Measurements from ENCODE around the gene GNGT2. TPM values are rescaled to one million over a fixed set of nuclear protein-coding genes. Genes with fewer than 3 reads are reported as not detected.

Gene GNGT2
- total and polyA plus RNA-seq, 7 experiments from 2014 or later = 2.8 to 16.9 (median 8.3) TPM

GRCh38 chr17:49240619-49241018, 30.2 kb upstream of the GNGT2 start:
- Mint-ChIP-seq H3K9me3 (no peaks in the 10 kb centered on the region), H3K27ac (no peak overlapping the region), H3K27me3 (peaks cover 0 to 12% (median 0%) of the 10 kb centered on the region in 5 donors), H3K4me1 (peaks cover 0 to 3% (median 0%) of the 10 kb centered on the region in 7 donors), H3K36me3 (no peaks in the 10 kb centered on the region), H3K4me3 (no peak overlapping the region)
- H3K4me1 ChIP-seq (ENCODE audit: control insufficient read depth in 2 of 2, insufficient read depth in 2 of 2, low read length in 2 of 2) = no peaks in the 10 kb centered on the region
- DNase-seq (no peak), ATAC-seq (no peak)
- H3K36me3 ChIP-seq (ENCODE audit: control insufficient read depth in 2 of 3, insufficient read depth in 3 of 3, low read length in 3 of 3) = no peaks in the 10 kb centered on the region
- H3K9me3 ChIP-seq (ENCODE audit: control insufficient read depth in 2 of 3, low read length in 3 of 3) = no peaks in the 10 kb centered on the region
- no peak overlapping the region for H3K4me3 ChIP-seq (ENCODE audit: low read length)
- intact Hi-C loops (cut with micrococcal nuclease) = no loop called here
- no peaks in the 10 kb centered on the region for H3K27me3 ChIP-seq (ENCODE audit: control insufficient read depth in 2 of 2, insufficient read depth in 2 of 2, low read length in 2 of 2)
- CTCF ChIA-PET = no interaction called here
- POLR2A ChIA-PET = interaction anchor here (1.2 kb wide), 1 partner anchor 11 kb away, joined by 3 read pairs; no protein-coding TSS in a partner anchor
- no peak overlapping the region for H3K27ac ChIP-seq (ENCODE audit: low read depth, low read length)

GRCh38 chr17:49239963-49240362, 29.6 kb upstream of the GNGT2 start:
- Histone ChIP-seq H3K36me3 (ENCODE audit: control insufficient read depth in 2 of 3, insufficient read depth in 3 of 3, low read length in 3 of 3) (no peaks in the 10 kb centered on the region), H3K4me1 (ENCODE audit: control insufficient read depth in 2 of 2, insufficient read depth in 2 of 2, low read length in 2 of 2) (no peaks in the 10 kb centered on the region), H3K27ac (ENCODE audit: low read depth, low read length) (no peak overlapping the region), H3K9me3 (ENCODE audit: control insufficient read depth in 2 of 3, low read length in 3 of 3) (no peaks in the 10 kb centered on the region), H3K4me3 (ENCODE audit: low read length) (no peak overlapping the region), H3K27me3 (ENCODE audit: control insufficient read depth in 2 of 2, insufficient read depth in 2 of 2, low read length in 2 of 2) (no peaks in the 10 kb centered on the region)
- ChIA-PET POLR2A (interaction anchor here (0.7 to 1.2 kb wide), 2 partner anchors 10 to 19 kb away, joined by 3 to 4 read pairs; no protein-coding TSS in a partner anchor), CTCF (no interaction called here)
- no peak for DNase-seq
- no peaks in the 10 kb centered on the region for H3K9me3 Mint-ChIP-seq
- H3K27ac Mint-ChIP-seq = peak overlapping the region in 1 of 9 donors; percentile 1
- no peak overlapping the region for H3K4me3 Mint-ChIP-seq
- no peak for ATAC-seq
- peaks cover 0 to 12% (median 0%) of the 10 kb centered on the region in 5 donors for H3K27me3 Mint-ChIP-seq
- peaks cover 0 to 5% (median 0%) of the 10 kb centered on the region in 7 donors for H3K4me1 Mint-ChIP-seq
- no peaks in the 10 kb centered on the region for H3K36me3 Mint-ChIP-seq
- intact Hi-C loops (cut with micrococcal nuclease) = no loop called here

GRCh38 chr17:49235896-49236295, 25.5 kb upstream of the GNGT2 start:
- no peak for DNase-seq
- intact Hi-C loops (cut with micrococcal nuclease) = no loop called here
- no peak overlapping the region for H3K27ac Mint-ChIP-seq
- peaks cover 0 to 33% (median 4%) of the 10 kb centered on the region in 5 donors for H3K27me3 Mint-ChIP-seq
- no peak for ATAC-seq
- peaks cover 4% of the 10 kb centered on the region in 2 donors for H3K4me1 ChIP-seq (ENCODE audit: control insufficient read depth in 2 of 2, insufficient read depth in 2 of 2, low read length in 2 of 2)
- CTCF ChIA-PET = no interaction called here
- no peaks in the 10 kb centered on the region for H3K36me3 Mint-ChIP-seq
- H3K4me1 Mint-ChIP-seq = peaks cover 0 to 9% (median 5%) of the 10 kb centered on the region in 7 donors
- no peaks in the 10 kb centered on the region for H3K9me3 Mint-ChIP-seq
- no peaks in the 10 kb centered on the region for H3K27me3 ChIP-seq (ENCODE audit: control insufficient read depth in 2 of 2, insufficient read depth in 2 of 2, low read length in 2 of 2)
- no peaks in the 10 kb centered on the region for H3K36me3 ChIP-seq (ENCODE audit: control insufficient read depth in 2 of 3, insufficient read depth in 3 of 3, low read length in 3 of 3)
- H3K27ac ChIP-seq (ENCODE audit: low read depth, low read length) = no peak overlapping the region
- POLR2A ChIA-PET = no interaction called here
- H3K4me3 ChIP-seq (ENCODE audit: low read length) = no peak overlapping the region
- no peaks in the 10 kb centered on the region for H3K9me3 ChIP-seq (ENCODE audit: control insufficient read depth in 2 of 3, low read length in 3 of 3)
- no peak overlapping the region for H3K4me3 Mint-ChIP-seq

- H3K36me3 Mint-ChIP-seq = no peaks in the 10 kb centered on the region
- CTCF ChIA-PET = no interaction called here
- H3K27ac ChIP-seq (ENCODE audit: low read depth, low read length) = no peak overlapping the region
- H3K27ac Mint-ChIP-seq = no peak overlapping the region
- H3K36me3 ChIP-seq (ENCODE audit: control insufficient read depth in 2 of 3, insufficient read depth in 3 of 3, low read length in 3 of 3) = no peaks in the 10 kb centered on the region
- H3K4me1 ChIP-seq (ENCODE audit: control insufficient read depth in 2 of 2, insufficient read depth in 2 of 2, low read length in 2 of 2) = peaks cover 11 to 12% of the 10 kb centered on the region in 2 donors
- no peak overlapping the region for H3K4me3 ChIP-seq (ENCODE audit: low read length)
- H3K9me3 ChIP-seq (ENCODE audit: control insufficient read depth in 2 of 3, low read length in 3 of 3) = no peaks in the 10 kb centered on the region
- H3K27me3 ChIP-seq (ENCODE audit: control insufficient read depth in 2 of 2, insufficient read depth in 2 of 2, low read length in 2 of 2) = no peaks in the 10 kb centered on the region
- POLR2A ChIA-PET = no interaction called here
- H3K9me3 Mint-ChIP-seq = peaks cover 0 to 2% (median 0%) of the 10 kb centered on the region in 11 donors
- H3K27me3 Mint-ChIP-seq = peaks cover 0 to 41% (median 4%) of the 10 kb centered on the region in 5 donors
- H3K4me3 Mint-ChIP-seq = no peak overlapping the region
- no peak for DNase-seq
- intact Hi-C loops (cut with micrococcal nuclease) = no loop called here
- ATAC-seq = no peak
- peaks cover 0 to 12% (median 7%) of the 10 kb centered on the region in 7 donors for H3K4me1 Mint-ChIP-seq
These were observed 24.2 kb upstream of the GNGT2 start for GRCh38 chr17:49234509-49235080.

- no peak for ATAC-seq
- peaks cover 11 to 12% of the 10 kb centered on the region in 2 donors for H3K4me1 ChIP-seq (ENCODE audit: control insufficient read depth in 2 of 2, insufficient read depth in 2 of 2, low read length in 2 of 2)
- Mint-ChIP-seq H3K36me3 (no peaks in the 10 kb centered on the region), H3K4me3 (peak overlapping the region; percentile 81 to 94 (median 86)), H3K27me3 (peaks cover 0 to 46% (median 4%) of the 10 kb centered on the region in 5 donors), H3K4me1 (peaks cover 0 to 24% (median 16%) of the 10 kb centered on the region in 7 donors), H3K27ac (peak overlapping the region in 2 of 9 donors; percentile 41 to 68), H3K9me3 (peaks cover 0 to 3% (median 0%) of the 10 kb centered on the region in 11 donors)
- ChIA-PET POLR2A (interaction anchor here (0.8 to 8.9 kb wide), 2 partner anchors 40 to 287 kb away, joined by 3 to 80 read pairs; partner anchors contain the start of gene SNF8), CTCF (interaction anchor here (0.6 to 1.4 kb wide), 4 partner anchors 39 to 59 kb away, joined by 3 to 7 read pairs (median 4); no protein-coding TSS in a partner anchor)
- H3K27me3 ChIP-seq (ENCODE audit: control insufficient read depth in 2 of 2, insufficient read depth in 2 of 2, low read length in 2 of 2) = no peaks in the 10 kb centered on the region
- no peak for DNase-seq
- peak overlapping the region; percentile 62 for H3K4me3 ChIP-seq (ENCODE audit: low read length)
- no peak overlapping the region for H3K27ac ChIP-seq (ENCODE audit: low read depth, low read length)
- no peaks in the 10 kb centered on the region for H3K36me3 ChIP-seq (ENCODE audit: control insufficient read depth in 2 of 3, insufficient read depth in 3 of 3, low read length in 3 of 3)
- intact Hi-C loops (cut with micrococcal nuclease) = loop anchor here (2.0 kb wide), 3 partner anchors 21 to 131 kb away; partner anchors contain the start of genes ABI3 (in 1 of the 2), GNGT2 (in 1 of the 2) and ZNF652 (in 1 of the 2)
- no peaks in the 10 kb centered on the region for H3K9me3 ChIP-seq (ENCODE audit: control insufficient read depth in 2 of 3, low read length in 3 of 3)
These were observed 21.2 kb upstream of the GNGT2 start for GRCh38 chr17:49231563-49231894.

GRCh38 chr17:49230636-49231562, 20.5 kb upstream of the GNGT2 start, which contains the start of gene PHOSPHO1:
PHOSPHO1 (minus strand) TSS chr17:49230787; CDS start chr17:49226691, 4,096 bp downstream.
- H3K4me1 Mint-ChIP-seq = peaks cover 0 to 26% (median 16%) of the 10 kb centered on the region in 7 donors
- H3K27ac ChIP-seq (ENCODE audit: low read depth, low read length) = no peak within 1 kb of the TSS
- DNase-seq (peak; percentile 70 to 88 (median 83)), ATAC-seq (peak; percentile 97)
- POLR2A ChIA-PET = interaction anchor here (0.6 to 8.9 kb wide), 4 partner anchors 9 to 50 kb away, joined by 3 to 80 read pairs (median 10); no protein-coding TSS in a partner anchor
- peaks cover 11 to 12% of the 10 kb centered on the region in 2 donors for H3K4me1 ChIP-seq (ENCODE audit: control insufficient read depth in 2 of 2, insufficient read depth in 2 of 2, low read length in 2 of 2)
- H3K36me3 ChIP-seq (ENCODE audit: control insufficient read depth in 2 of 3, insufficient read depth in 3 of 3, low read length in 3 of 3) = no peaks in the 10 kb centered on the region
- intact Hi-C loops (cut with micrococcal nuclease) = loop anchor here (1.0 to 2.0 kb wide), 4 partner anchors 13 to 132 kb away; partner anchors contain the start of genes ABI3 (in 1 of the 2), GNGT2 (in 1 of the 2) and ZNF652 (in 1 of the 2)
- H3K9me3 Mint-ChIP-seq = peaks cover 0 to 3% (median 0%) of the 10 kb centered on the region in 11 donors
- peaks cover 0 to under 1% (median 0%) of the 10 kb centered on the region in 5 donors for H3K36me3 Mint-ChIP-seq
- no peaks in the 10 kb centered on the region for H3K9me3 ChIP-seq (ENCODE audit: control insufficient read depth in 2 of 3, low read length in 3 of 3)
- peak within 1 kb of the TSS; percentile 81 to 94 (median 86) for H3K4me3 Mint-ChIP-seq
- H3K4me3 ChIP-seq (ENCODE audit: low read length) = peak within 1 kb of the TSS; percentile 62
- CTCF ChIA-PET = interaction anchor here (0.6 to 7.0 kb wide), 6 partner anchors 38 to 60 kb away, joined by 3 to 143 read pairs (median 5); no protein-coding TSS in a partner anchor
- peaks cover 0 to 43% (median 4%) of the 10 kb centered on the region in 5 donors for H3K27me3 Mint-ChIP-seq
- no peaks in the 10 kb centered on the region for H3K27me3 ChIP-seq (ENCODE audit: control insufficient read depth in 2 of 2, insufficient read depth in 2 of 2, low read length in 2 of 2)
- peak within 1 kb of the TSS in 7 of 9 donors; percentile 36 to 80 (median 52) for H3K27ac Mint-ChIP-seq
